K562 (cell line): ENCODE results near the gene AHSA1. TPM values are rescaled to one million over a fixed set of nuclear protein-coding genes. Genes with fewer than 3 reads are reported as not detected.

Experiments used
- ATAC-seq: fragments of 200-7000 bp; cut with Tn5 transposase; 3 replicates; pipeline ENCODE4 v1.9.1; 2020; ENCODE audit warnings: moderate library complexity
- BruUV-seq: library from RNA; stranded (reverse); fragments of 400-500 nt; replicated peaks from 2 replicates; lab custom pipeline; 2021; lab: Mats Ljungman, UMichigan
- CTCF ChIA-PET: fragments of 300-600 bp; formaldehyde crosslinking; extraction: SDS; loops from one replicate; lab custom pipeline; 2021; ENCODE audit warnings: low intra/inter-chr PET ratio; lab: Yijun Ruan, JAX
- POLR2A ChIA-PET: fragments of 300-600, 350-650 bp; sonication (Branson Sonifier 250); formaldehyde crosslinking; extraction: SDS; loops from one replicate; lab custom pipeline; 2021; ENCODE audit warnings: antibody characterized with exemption, inconsistent platforms; lab: Yijun Ruan, JAX
- DNase-seq, 4 experiments: peaks; one replicate each; pipeline versions ENCODE4 v3.0.0 to v3.0.0-alpha.2; 2011 to 2018; ENCODE audit warnings: low spot score in 3 of 4, mixed read lengths in 3 of 4; ENCODE audit errors: extremely low read depth in 1 of 4
- FAIRE-seq: peaks from 2 replicates; lab custom pipeline; 2011; peaks lifted over from hg19 to GRCh38; lab: Jason Lieb, UNC
- H2AFZ ChIP-seq: 2 replicates; pipeline ENCODE4 v1.6.0; 2011; ENCODE audit warnings: low read depth, low read length, control low read depth, inconsistent platforms
- H3K27ac ChIP-seq: fragments of 200-600 bp; 3 replicates; pipeline ENCODE4 v1.8.0; 2011; ENCODE audit warnings: low read depth, mild to moderate bottlenecking, control low read depth, inconsistent platforms, low read length, moderate library complexity, mixed read lengths; ENCODE audit errors: extremely low read depth
- H3K27me3 ChIP-seq, 2 experiments: fragments of 300-600 bp in 1 of 2; 2 replicates in 1 of 2; 3 replicates in 1 of 2; pipeline versions ENCODE4 v1.6.0 to v1.8.0; 2011; ENCODE audit warnings: inconsistent platforms in 2 of 2, low read length in 2 of 2, mild to moderate bottlenecking in 1 of 2, mixed read lengths in 1 of 2, moderate library complexity in 1 of 2; ENCODE audit not compliant: control insufficient read depth in 2 of 2, insufficient read depth in 2 of 2
- H3K36me3 ChIP-seq: fragments of 300-600 bp; 3 replicates; pipeline ENCODE4 v1.8.0; 2011; ENCODE audit warnings: mild to moderate bottlenecking, low read length, inconsistent platforms; ENCODE audit not compliant: control insufficient read depth, insufficient read depth
- H3K4me1 ChIP-seq, 2 experiments: fragments of 200-600 bp in 1 of 2; replicated peaks in 1 of 2; 2 replicates in 1 of 2; 3 replicates in 1 of 2; pipeline versions ENCODE4 v1.5.1 to v1.8.0; 2011; ENCODE audit warnings: inconsistent platforms in 2 of 2, low read length in 2 of 2, mild to moderate bottlenecking in 1 of 2, mixed read lengths in 1 of 2, moderate library complexity in 1 of 2; ENCODE audit not compliant: control insufficient read depth in 2 of 2, insufficient read depth in 2 of 2
- H3K4me2 ChIP-seq: 2 replicates; pipeline ENCODE4 v1.6.1; 2011; ENCODE audit warnings: low read length, control low read depth, inconsistent platforms, mixed read lengths; ENCODE audit not compliant: insufficient read depth
- H3K4me3 ChIP-seq: fragments of 200-600 bp; sonication (generic), shearing (Covaris generic); 2 replicates; pipeline ENCODE4 v1.5.1; 2016; ENCODE audit warnings: control low read depth, inconsistent platforms
- H3K79me2 ChIP-seq: fragments of 200-600 bp; 3 replicates; pipeline ENCODE4 v1.8.0; 2011; ENCODE audit warnings: low read length, inconsistent platforms; ENCODE audit not compliant: control insufficient read depth, insufficient read depth
- H3K9ac ChIP-seq, 2 experiments: 2 replicates each; pipeline versions ENCODE4 v1.6.0 to v1.6.1; 2011; ENCODE audit warnings: low read depth in 2 of 2, low read length in 2 of 2, control low read depth in 1 of 2, inconsistent platforms in 1 of 2, mild to moderate bottlenecking in 1 of 2, mixed read lengths in 1 of 2; ENCODE audit not compliant: insufficient read depth in 1 of 2
- H3K9me1 ChIP-seq: one replicate; pipeline ENCODE4 v1.6.0; 2011; ENCODE audit warnings: inconsistent platforms, mild to moderate bottlenecking, low read length, moderate library complexity; ENCODE audit not compliant: control insufficient read depth, insufficient read depth
- H3K9me3 ChIP-seq: replicated peaks from 2 replicates; pipeline ENCODE4 v1.5.1; 2011; ENCODE audit warnings: low read depth, low read length, inconsistent platforms; ENCODE audit not compliant: control insufficient read depth, insufficient read depth
- H4K20me1 ChIP-seq: replicated peaks from 2 replicates; pipeline ENCODE4 v1.6.1; 2011; ENCODE audit warnings: low read length, inconsistent platforms, mixed read lengths; ENCODE audit not compliant: control insufficient read depth, insufficient read depth
- PYGO2 ChIP-seq: fragments of 450-650 bp; IDR thresholded peaks from 2 replicates; pipeline ENCODE4 v1.6.1; 2016; ENCODE audit warnings: mild to moderate bottlenecking, missing genetic modification characterization, moderate library complexity, missing compliant biosample characterization
- ZBTB33 ChIP-seq: sonication (generic); formaldehyde crosslinking; IDR thresholded peaks from 2 replicates; pipeline ENCODE4 v1.8.1; 2023; ENCODE audit warnings: mild to moderate bottlenecking, missing genetic modification reagents
- ZNF592 ChIP-seq: fragments of 450-650 bp; IDR thresholded peaks from 2 replicates; pipeline ENCODE4 v1.6.1; 2017; ENCODE audit warnings: antibody characterized with exemption, mild to moderate bottlenecking
- whole genome bisulfite sequencing: fragments of 100-300 bp; shearing (Covaris generic); methylation state at CpG from one replicate; pipeline ENCODE4 v1.1.6; 2016; ENCODE audit warnings: low coverage, mixed read lengths; ENCODE audit not compliant: insufficient coverage; ENCODE audit errors: missing lambda C conversion rate; 5-methylcytosine and 5-hydroxymethylcytosine counted together
- in situ Hi-C: fragments of 300-500 bp; cut with MboI; formaldehyde crosslinking; loops from 4 replicates; pipeline ENCODE4 v1.15.0; 2018; ENCODE audit warnings: inconsistent platforms, mixed read lengths
- intact Hi-C: fragments of 100-400 bp; cut with micrococcal nuclease; formaldehyde crosslinking; loops from 2 replicates; pipeline ENCODE4 v1.14.2; 2022
- polyA plus RNA-seq, 8 experiments: library from polyadenylated mRNA; depleted of rRNA in 4 of 8; stranded (reverse) in 5 of 8; unstranded in 3 of 8; fragments of >200 nt; fragmentation: Nextera tagmentation in 2 of 8; fragmentation: Illumina TruSeq in 1 of 8; extraction: Ambion mirVana in 2 of 8; extraction: Trizol in 1 of 8; gene quantifications; 2 replicates each; pipeline versions ENCODE4 v1.2.1 to v1.2.3, GENCODE V29; 2011 to 2014; ENCODE audit warnings: inconsistent platforms in 1 of 8, missing spikeins in 1 of 8
- total RNA-seq, 7 experiments: library from RNA; depleted of rRNA in 6 of 7; stranded (reverse); fragments of >200 nt in 6 of 7; fragmentation: Illumina TruSeq in 2 of 7; extraction: Trizol in 2 of 7; gene quantifications; 2 replicates each; pipeline versions ENCODE4 v1.2.1 to v1.2.3, GENCODE V29; 2011 to 2021; ENCODE audit warnings: low replicate concordance in 1 of 7

AHSA1 gene
- total and polyA plus RNA-seq, 9 of the 15 experiments (the other 6 are each of a cell fraction or from before 2014, with no cell fraction given), result 41.4 to 317 (median 184) TPM

GRCh38 chr14:77469067-77469505 lies 11.2 kb downstream of the AHSA1 start:
- in situ Hi-C loops (no loop called here), intact Hi-C loops (no loop called here)
- WGBS, result 98% methylated on average over 9 of the region's 14 CpGs
- no peak overlapping the region for H3K27ac ChIP-seq
- H4K20me1 ChIP-seq, result no peaks in the 10 kb centered on the region
- TF ChIP-seq PYGO2 (tag) (no peak), ZBTB33 (CRISPR knock-in tag) (peak; percentile 69), ZNF592 (no peak)
- no peaks in the 10 kb centered on the region for H3K9me3 ChIP-seq
- H3K4me3 ChIP-seq, result no peak overlapping the region
- no peak overlapping the region for H3K9ac ChIP-seq
- H2AFZ ChIP-seq, result no peak overlapping the region
- peak; percentile 75 for ATAC-seq
- no peak overlapping the region for H3K4me2 ChIP-seq
- DNase-seq, result no peak
- H3K36me3 ChIP-seq, result peaks cover 48% of the 10 kb centered on the region; the same call in 2 of the 3 replicates
- H3K79me2 ChIP-seq, result no peaks in the 10 kb centered on the region
- ChIA-PET POLR2A (interaction anchor here (2.2 kb wide), 1 partner anchor 11 kb away, joined by 7 read pairs; the partner anchor contains the start of genes AHSA1 and VIPAS39), CTCF (no interaction called here)
- no peaks in the 10 kb centered on the region for H3K4me1 ChIP-seq
- H3K9me1 ChIP-seq, result no peaks in the 10 kb centered on the region
- peaks cover 4 to 10% of the 10 kb centered on the region in 2 experiments; a peak in 4 of 5 replicates for H3K27me3 ChIP-seq
- BruUV-seq, result TSS peak; percentile 56
- no peak for FAIRE-seq
